Measurements from ENCODE around the gene INPP5A. TPM values are rescaled to one million over a fixed set of nuclear protein-coding genes. Genes with fewer than 3 reads are reported as not detected.

Gene INPP5A
- total RNA-seq, 1 experiment from 2014 or later, result 22.6 TPM

DNA sequence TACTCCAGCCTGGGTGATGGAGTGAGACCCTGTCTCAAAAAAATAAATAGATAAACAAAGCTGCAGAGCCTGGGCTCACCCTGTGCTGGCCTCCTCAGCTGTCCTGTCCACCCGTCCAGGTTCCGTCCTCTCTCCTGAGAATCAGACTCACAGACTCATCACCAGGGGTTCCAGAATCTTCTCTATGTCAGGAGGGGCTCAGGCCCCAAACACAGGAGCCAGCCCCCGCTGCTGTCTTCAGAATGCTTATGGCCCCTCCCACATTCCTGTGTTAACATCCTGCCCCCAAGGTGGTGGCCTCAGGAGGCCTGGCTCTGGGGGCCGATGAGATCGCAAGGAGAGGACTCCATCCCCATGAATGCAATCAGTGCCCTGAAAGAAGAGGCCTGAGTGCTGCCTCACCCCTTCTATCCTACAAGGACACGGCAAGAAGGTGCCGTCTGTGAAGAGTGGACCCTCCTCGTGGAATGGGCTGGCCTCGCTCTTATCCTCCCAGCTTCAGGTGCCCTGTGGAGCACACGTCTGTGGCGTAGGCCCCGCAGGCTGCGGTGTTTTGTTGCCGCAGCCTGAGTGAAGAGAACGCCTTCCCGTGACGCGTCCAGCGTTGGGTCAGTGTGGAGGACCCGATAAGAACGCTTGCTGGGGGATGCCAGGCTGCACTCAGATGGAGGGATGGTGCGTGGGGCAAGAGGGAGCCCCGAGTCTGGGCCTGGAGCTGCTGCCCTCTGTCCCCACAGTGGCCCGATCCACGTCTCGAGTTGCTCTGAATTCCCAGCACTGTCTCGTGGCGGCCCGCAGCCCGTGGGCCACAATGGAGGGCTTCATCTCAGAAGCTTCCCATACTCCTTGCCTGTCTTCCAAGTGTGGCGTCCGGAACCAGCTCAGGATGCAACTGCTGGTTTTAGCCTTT, 77.1 kb downstream of the INPP5A start:
- Histone ChIP-seq H4K20me1 (ENCODE audit: low read length) (no peaks in the 10 kb centered on the region), H3K4me3 (ENCODE audit: low read length) (no peak overlapping the region), H3K4me2 (ENCODE audit: low read length) (no peak overlapping the region), H3K79me2 (ENCODE audit: low read length) (no peaks in the 10 kb centered on the region), H2AFZ (ENCODE audit: low read length) (no peak overlapping the region), H3K27me3 (ENCODE audit: low read length) (no peaks in the 10 kb centered on the region), H3K36me3 (ENCODE audit: low read depth, low read length) (no peaks in the 10 kb centered on the region), H3K27ac (ENCODE audit: low read length) (no peak overlapping the region), H3F3A (ENCODE audit: low read length, unreplicated experiment) (no peaks in the 10 kb centered on the region), H3K9me2 (replicated peaks; ENCODE audit: low read length) (no peaks in the 10 kb centered on the region), H3K9ac (ENCODE audit: low read length) (no peak overlapping the region), H3K4me1 (ENCODE audit: insufficient read depth, low read length) (no peaks in the 10 kb centered on the region), H3K9me3 (ENCODE audit: low read length) (no peaks in the 10 kb centered on the region)
- intact Hi-C loops (cut with micrococcal nuclease), result no loop called here
- TF ChIP-seq EZH2 (IDR thresholded peaks at IDR 0.05; ENCODE audit: low read length, unreplicated experiment), result no peak
- no peak for TF ChIP-seq EZH2phosphoT487 (IDR thresholded peaks at IDR 0.05; ENCODE audit: borderline replicate concordance, low read length)
- TF ChIP-seq, protein P1, sequence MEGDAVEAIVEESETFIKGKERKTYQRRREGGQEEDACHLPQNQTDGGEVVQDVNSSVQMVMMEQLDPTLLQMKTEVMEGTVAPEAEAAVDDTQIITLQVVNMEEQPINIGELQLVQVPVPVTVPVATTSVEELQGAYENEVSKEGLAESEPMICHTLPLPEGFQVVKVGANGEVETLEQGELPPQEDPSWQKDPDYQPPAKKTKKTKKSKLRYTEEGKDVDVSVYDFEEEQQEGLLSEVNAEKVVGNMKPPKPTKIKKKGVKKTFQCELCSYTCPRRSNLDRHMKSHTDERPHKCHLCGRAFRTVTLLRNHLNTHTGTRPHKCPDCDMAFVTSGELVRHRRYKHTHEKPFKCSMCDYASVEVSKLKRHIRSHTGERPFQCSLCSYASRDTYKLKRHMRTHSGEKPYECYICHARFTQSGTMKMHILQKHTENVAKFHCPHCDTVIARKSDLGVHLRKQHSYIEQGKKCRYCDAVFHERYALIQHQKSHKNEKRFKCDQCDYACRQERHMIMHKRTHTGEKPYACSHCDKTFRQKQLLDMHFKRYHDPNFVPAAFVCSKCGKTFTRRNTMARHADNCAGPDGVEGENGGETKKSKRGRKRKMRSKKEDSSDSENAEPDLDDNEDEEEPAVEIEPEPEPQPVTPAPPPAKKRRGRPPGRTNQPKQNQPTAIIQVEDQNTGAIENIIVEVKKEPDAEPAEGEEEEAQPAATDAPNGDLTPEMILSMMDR (conservative IDR thresholded peaks at IDR 0.05; ENCODE audit: low read depth, low read length), result no peak
- ATAC-seq (no peak), DNase-seq (no peak)
- BruUV-seq (replicated peaks), result no TSS peak
- ChIA-PET CTCF (no interaction called here), POLR2A (ENCODE audit: unreplicated experiment) (no interaction called here)

DNA sequence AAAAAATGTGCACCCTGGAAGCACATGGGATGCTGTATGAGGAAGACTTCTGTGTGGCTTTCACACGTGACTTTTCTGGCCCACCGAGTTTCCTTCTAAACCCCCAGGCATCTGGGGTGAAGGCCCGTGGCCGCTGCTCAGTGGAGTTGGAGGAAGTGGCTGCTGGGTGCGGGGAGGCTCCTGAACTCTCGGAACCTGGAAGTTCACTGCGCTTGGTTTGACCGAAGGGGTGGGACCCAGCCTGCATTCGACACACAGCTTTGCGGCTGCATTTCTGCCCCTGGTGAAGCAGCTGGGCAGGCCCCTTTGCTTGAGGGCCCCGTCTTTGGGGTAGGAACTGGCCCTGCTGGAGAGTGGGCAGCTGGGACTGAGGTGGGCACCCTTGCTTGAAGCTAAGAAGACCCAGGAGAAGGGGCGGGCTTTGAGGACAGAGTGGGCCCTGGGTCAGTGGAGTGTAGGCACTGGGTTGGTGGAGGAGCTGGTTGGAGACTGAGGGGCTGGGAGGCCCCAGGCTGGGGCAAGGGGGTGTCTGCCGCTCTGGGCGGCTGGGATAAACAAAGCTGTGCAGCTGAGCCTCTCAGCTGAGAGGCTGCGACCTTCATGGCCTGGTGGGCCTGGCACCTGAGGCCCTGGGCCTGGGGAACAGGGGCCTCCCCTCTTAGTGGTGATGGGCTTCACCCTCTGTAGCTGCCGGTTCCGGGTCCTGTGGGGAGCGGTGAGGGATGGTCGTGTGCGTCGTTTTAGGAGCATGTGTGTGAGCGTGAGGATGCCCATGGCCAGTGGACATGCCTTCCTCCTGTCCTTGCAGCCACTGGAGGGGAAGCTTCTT, 78.0 kb downstream of the INPP5A start:
- H4K20me1 ChIP-seq (ENCODE audit: low read length), result no peaks in the 10 kb centered on the region

More for the DNA sequence above, 78.0 kb downstream of the INPP5A start:
- Histone ChIP-seq H3K9ac (ENCODE audit: low read length) (no peak overlapping the region), H3K4me2 (ENCODE audit: low read length) (no peak overlapping the region), H3K4me3 (ENCODE audit: low read length) (no peak overlapping the region), H3K79me2 (ENCODE audit: low read length) (no peaks in the 10 kb centered on the region), H3K27me3 (ENCODE audit: low read length) (no peaks in the 10 kb centered on the region), H2AFZ (ENCODE audit: low read length) (no peak overlapping the region), H3K9me3 (ENCODE audit: low read length) (0 out of 2 replicates have a peak, but pooled peaks cover 4% of the 10 kb centered on the region), H3K9me2 (replicated peaks; ENCODE audit: low read length) (no peaks in the 10 kb centered on the region), H3F3A (ENCODE audit: low read length, unreplicated experiment) (no peaks in the 10 kb centered on the region), H3K36me3 (ENCODE audit: low read depth, low read length) (peaks cover 3% of the 10 kb centered on the region; the same call in 1 of the 2 replicates), H3K4me1 (ENCODE audit: insufficient read depth, low read length) (no peaks in the 10 kb centered on the region), H3K27ac (ENCODE audit: low read length) (no peak overlapping the region)
- intact Hi-C loops (cut with micrococcal nuclease), result no loop called here
- ATAC-seq (no peak), DNase-seq (no peak)
- POLR2A ChIA-PET (ENCODE audit: unreplicated experiment), result no interaction called here
- CTCF ChIA-PET, result no interaction called here
- BruUV-seq (replicated peaks), result no TSS peak
- TF ChIP-seq EZH2 (IDR thresholded peaks at IDR 0.05; ENCODE audit: low read length, unreplicated experiment), result no peak
- no peak for TF ChIP-seq EZH2phosphoT487 (IDR thresholded peaks at IDR 0.05; ENCODE audit: borderline replicate concordance, low read length)
- TF ChIP-seq, protein P1 (conservative IDR thresholded peaks at IDR 0.05; ENCODE audit: low read depth, low read length), result no peak

Measured in PC-3 (cell line).